Testis (tissue), 3 donors: ENCODE measurements around the gene OR5K2. TPM values are rescaled to one million over a fixed set of nuclear protein-coding genes. Genes with fewer than 3 reads are reported as not detected.

ENCODE experiments used
- DNase-seq: peaks from one replicate; pipeline ENCODE4 v3.0.0-alpha.2; 2019
- H3K27ac ChIP-seq, 2 donors: fragments of 200-600 bp; sonication (generic); one replicate each; pipeline ENCODE4 v1.5.1; 2019
- H3K27me3 ChIP-seq: fragments of 200-600 bp; sonication (generic); one replicate; pipeline ENCODE4 v1.5.1; 2019
- H3K36me3 ChIP-seq: fragments of 200-600 bp; sonication (generic); one replicate; pipeline ENCODE4 v1.5.1; 2017; ENCODE audit warnings: low read depth; ENCODE audit errors: missing control alignments
- H3K4me1 ChIP-seq: fragments of 200-600 bp; sonication (generic); one replicate; pipeline ENCODE4 v1.5.1; 2019
- H3K4me3 ChIP-seq, 2 donors: fragments of 200-600 bp; sonication (generic); one replicate each; pipeline ENCODE4 v1.5.1; 2017 to 2019
- H3K9me3 ChIP-seq: fragments of 200-600 bp; sonication (generic); one replicate; pipeline ENCODE4 v1.5.1; 2017
- CTCF ChIP-seq, 3 experiments: fragments of 450-650 bp in 2 of 3; fragments of 200-600 bp in 1 of 3; sonication (generic) in 1 of 3; IDR thresholded peaks; one replicate each; pipeline ENCODE4 v1.5.1; 2016 to 2019; ENCODE audit warnings: antibody characterized with exemption in 3 of 3, mild to moderate bottlenecking in 2 of 3, moderate library complexity in 1 of 3
- POLR2A ChIP-seq: fragments of 450-650 bp; IDR thresholded peaks from one replicate; pipeline ENCODE4 v1.6.1; 2017; ENCODE audit warnings: antibody characterized with exemption, mild to moderate bottlenecking, moderate library complexity
- WGBS, 2 donors: methylation state at CpG; one replicate each; pipeline ENCODE4 v1.1.5; 2018; 5-methylcytosine and 5-hydroxymethylcytosine counted together
- intact Hi-C: fragments of 100-400 bp; cut with DNase I; formaldehyde crosslinking; loops from one replicate; pipeline ENCODE4 v1.15.1; 2023; ENCODE audit warnings: low total_unique reads
- polyA plus RNA-seq: library from polyadenylated mRNA; stranded (reverse); fragments of 350-450 nt; fragmentation: Illumina TruSeq; extraction: RNeasy Lipid Tissue Mini Kit (QIAGEN cat#74804); gene quantifications from one replicate; pipeline ENCODE4 v1.2.3, GENCODE V29; 2014; ENCODE audit warnings: low read depth, low replicate concordance; ENCODE audit not compliant: insufficient read depth
- total RNA-seq, 2 donors: library from RNA; depleted of rRNA; stranded (reverse); fragments of >200 nt; gene quantifications; one replicate each; pipeline ENCODE4 v1.2.3, GENCODE V29; 2016

OR5K2 gene
- total and polyA plus RNA-seq, 3 donors from 2014 or later = not detected

GRCh38 chr3:98528474-98529346, 31.2 kb downstream of the OR5K2 start:
- Histone ChIP-seq H3K27me3 (no peaks in the 10 kb centered on the region), H3K27ac (no peak overlapping the region), H3K4me3 (no peak overlapping the region), H3K4me1 (no peaks in the 10 kb centered on the region), H3K36me3 (no peaks in the 10 kb centered on the region), H3K9me3 (no peaks in the 10 kb centered on the region)
- 56 to 64% methylated on average over 4 of the region's 4 CpGs for WGBS, 2 donors
- TF ChIP-seq POLR2A (no peak), CTCF (IDR thresholded peaks at IDR 0.05) (no peak)
- intact Hi-C loops = no loop called here
- no peak for DNase-seq

- no peak for TF ChIP-seq CTCF (IDR thresholded peaks at IDR 0.05)
- TF ChIP-seq POLR2A = no peak
- 89 to 93% methylated on average over 8 of the region's 8 CpGs for WGBS, 2 donors
- intact Hi-C loops = no loop called here
- Histone ChIP-seq H3K4me3 (no peak overlapping the region), H3K4me1 (no peaks in the 10 kb centered on the region), H3K27ac (no peak overlapping the region), H3K36me3 (no peaks in the 10 kb centered on the region), H3K27me3 (no peaks in the 10 kb centered on the region), H3K9me3 (no peaks in the 10 kb centered on the region)
- DNase-seq = no peak
These were observed 32.5 kb downstream of the OR5K2 start for GRCh38 chr3:98529856-98530459.

GRCh38 chr3:98530676-98531075, 33.2 kb downstream of the OR5K2 start:
- Histone ChIP-seq H3K27ac (no peak overlapping the region), H3K36me3 (no peaks in the 10 kb centered on the region), H3K9me3 (no peaks in the 10 kb centered on the region), H3K4me1 (no peaks in the 10 kb centered on the region), H3K27me3 (no peaks in the 10 kb centered on the region), H3K4me3 (no peak overlapping the region)
- no peak for TF ChIP-seq POLR2A
- TF ChIP-seq CTCF (IDR thresholded peaks at IDR 0.05) = no peak
- no peak for DNase-seq
- intact Hi-C loops = no loop called here
- WGBS, 2 donors = 89 to 95% methylated on average over 2 of the region's 2 CpGs

- H3K27ac ChIP-seq = no peak within 1 kb of the TSS
- no peak for DNase-seq
These were observed 34.3 kb downstream of the OR5K2 start, which contains the start of gene GPR15 for GRCh38 chr3:98531622-98532274. GPR15 (plus strand) TSS chr3:98531978; CDS start chr3:98532034, 56 bp downstream.

More at GRCh38 chr3:98531622-98532274, 34.3 kb downstream of the OR5K2 start, which contains the start of gene GPR15:
- intact Hi-C loops = no loop called here
- 80 to 87% methylated on average over 7 of the region's 7 CpGs for WGBS, 2 donors
- no peak for TF ChIP-seq CTCF (IDR thresholded peaks at IDR 0.05)
- no peak for TF ChIP-seq POLR2A
- Histone ChIP-seq H3K27me3 (no peaks in the 10 kb centered on the region), H3K4me3 (no peak within 1 kb of the TSS), H3K36me3 (no peaks in the 10 kb centered on the region), H3K4me1 (no peaks in the 10 kb centered on the region), H3K9me3 (no peaks in the 10 kb centered on the region)
